ENCODE data around the gene GDF7.

Gene GDF7

DNA sequence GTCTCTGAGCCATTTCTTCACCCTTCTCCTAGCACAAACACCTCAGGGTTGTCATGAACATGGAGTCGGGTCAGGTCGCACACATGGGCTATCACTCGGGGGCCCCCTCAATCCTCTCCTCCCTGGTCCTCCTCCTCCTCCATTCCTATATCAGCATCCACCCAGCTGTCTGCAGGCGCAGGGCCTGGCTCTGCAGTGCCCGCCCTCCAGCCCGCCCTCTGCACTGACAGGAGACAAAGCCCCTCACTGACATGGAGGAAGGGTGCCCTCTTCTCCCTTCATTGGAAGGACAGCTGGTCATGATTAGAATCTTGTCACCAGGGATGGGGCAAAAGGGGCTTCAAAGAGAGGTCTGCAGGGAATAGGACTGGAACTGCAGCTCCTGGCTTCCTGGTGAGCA lies 37.8 kb upstream of the GDF7 start:
- DNase-seq (ENCODE audit: low read depth): no peak

- DNase-seq (ENCODE audit: low read depth): no peak
Measured at GRCh38 chr2:20629581-20630171, 37.3 kb upstream of the GDF7 start.

GRCh38 chr2:20630967-20631366 lies 36.0 kb upstream of the GDF7 start:
- DNase-seq (ENCODE audit: low read depth): no peak

DNA sequence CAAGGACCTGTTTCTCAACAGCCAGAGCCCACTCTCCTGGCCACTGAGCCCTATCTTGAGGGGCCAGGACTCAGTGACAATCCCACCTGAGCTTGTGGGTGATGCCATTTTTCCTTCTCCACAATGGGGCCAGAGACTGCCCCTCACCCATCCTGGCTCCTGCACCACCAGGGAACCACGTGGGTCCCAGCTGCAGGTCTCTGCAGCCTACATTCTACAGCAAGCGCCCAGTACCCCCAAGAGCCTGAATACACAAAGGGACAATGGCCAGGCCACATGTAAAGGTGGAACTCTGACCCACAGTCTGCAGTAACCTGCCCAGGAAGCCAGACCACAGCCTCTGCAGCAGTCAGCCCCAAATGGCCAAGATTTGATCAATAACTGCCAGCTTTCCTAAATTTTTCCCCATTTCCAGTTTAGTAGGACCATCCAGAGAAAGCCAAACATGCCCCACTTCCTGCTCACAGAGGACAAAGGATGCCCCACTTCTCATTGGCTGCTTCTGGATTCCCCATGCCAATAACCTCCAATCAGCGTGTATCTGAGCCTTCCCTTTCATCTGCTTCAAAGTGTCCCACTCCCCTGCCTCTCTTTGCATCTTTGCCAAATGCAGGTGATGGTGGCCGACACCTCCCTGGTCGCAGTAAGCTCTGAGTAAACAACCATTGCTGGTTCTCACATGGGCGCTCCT lies 35.2 kb upstream of the GDF7 start:
- DNase-seq (ENCODE audit: low read depth): no peak

DNA sequence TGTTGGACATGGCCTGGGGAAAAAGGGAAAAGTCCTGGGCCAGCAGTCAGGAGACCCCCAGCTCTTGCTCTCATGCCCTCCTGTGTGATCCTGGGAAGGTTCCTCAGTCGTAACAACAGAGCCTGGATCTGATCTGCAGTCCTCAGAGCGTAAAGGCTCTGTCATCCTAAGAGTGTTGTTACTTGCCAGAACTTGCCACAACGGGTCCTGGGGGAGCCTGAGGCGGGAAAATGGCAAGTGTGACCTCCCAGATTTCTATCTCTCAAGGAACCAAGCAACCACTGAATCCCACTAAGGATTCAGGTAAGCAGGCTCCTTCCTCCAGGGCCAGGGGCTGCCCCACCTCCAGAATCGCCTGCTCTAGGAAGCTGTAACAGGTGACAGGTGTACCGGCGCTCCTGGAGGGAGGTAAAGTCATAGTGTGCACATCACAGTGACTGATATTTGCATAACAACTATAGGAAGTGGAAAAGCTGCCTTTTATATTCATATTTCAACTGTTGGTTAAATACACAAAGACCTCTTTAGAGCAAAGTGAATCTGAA lies 34.4 kb upstream of the GDF7 start:
- no peak for DNase-seq (ENCODE audit: low read depth)

GRCh38 chr2:20633001-20633400 lies 33.9 kb upstream of the GDF7 start:
- no peak for DNase-seq (ENCODE audit: low read depth)

GRCh38 chr2:20633794-20634506 lies 33.0 kb upstream of the GDF7 start:
- no peak for DNase-seq (ENCODE audit: low read depth)

GRCh38 chr2:20634507-20635112 lies 32.3 kb upstream of the GDF7 start:
- DNase-seq (ENCODE audit: low read depth): no peak

- no peak for DNase-seq (ENCODE audit: low read depth)
Measured at GRCh38 chr2:20635113-20635510, 31.8 kb upstream of the GDF7 start.

DNA sequence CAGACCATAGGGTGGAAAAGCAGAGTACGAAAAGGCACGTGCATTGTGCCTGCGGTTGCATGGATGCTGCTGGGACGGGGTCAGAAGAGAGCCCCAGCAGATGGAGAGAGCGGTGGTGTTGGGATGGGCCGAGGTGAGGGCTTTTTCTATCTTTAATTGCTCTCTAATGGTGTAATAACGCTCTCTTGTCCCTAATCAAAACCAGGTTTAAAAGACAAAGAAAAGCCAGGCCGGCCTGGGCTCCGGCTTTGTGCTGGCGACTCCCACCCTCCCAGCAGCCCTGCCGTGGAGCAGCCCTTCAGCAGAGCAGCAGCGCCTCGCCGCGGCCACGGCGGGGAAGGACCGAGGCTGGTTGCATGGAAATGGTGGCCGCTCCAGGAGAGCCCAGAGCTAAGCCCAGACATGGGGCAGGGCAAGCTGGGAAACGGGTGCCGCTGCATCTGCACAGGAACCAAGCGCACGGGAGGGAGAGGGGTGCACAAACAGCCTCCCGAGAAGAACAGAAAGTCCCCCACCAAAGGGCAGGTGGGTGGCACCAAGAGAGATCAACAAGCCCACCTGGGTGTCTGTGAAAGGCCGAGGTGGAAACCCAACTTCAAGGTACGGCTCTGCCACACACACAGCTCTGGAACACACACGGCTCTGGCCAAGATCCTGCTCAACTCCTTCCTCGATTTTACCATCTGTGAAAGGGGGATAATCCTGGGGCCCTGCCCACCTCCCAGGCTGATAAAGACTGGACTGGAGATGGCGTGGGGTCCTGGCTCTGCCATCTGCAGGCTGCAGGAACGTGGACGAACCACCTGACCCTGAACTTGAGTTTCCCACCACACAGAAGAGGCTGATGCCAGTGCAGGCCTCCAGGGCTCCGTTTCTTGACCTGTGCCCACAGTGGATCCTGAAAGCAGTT lies 31.0 kb upstream of the GDF7 start:
- peak; percentile 35 for DNase-seq (ENCODE audit: low read depth)

GRCh38 chr2:20637147-20637546 lies 29.8 kb upstream of the GDF7 start:
- no peak for DNase-seq (ENCODE audit: low read depth)

DNA sequence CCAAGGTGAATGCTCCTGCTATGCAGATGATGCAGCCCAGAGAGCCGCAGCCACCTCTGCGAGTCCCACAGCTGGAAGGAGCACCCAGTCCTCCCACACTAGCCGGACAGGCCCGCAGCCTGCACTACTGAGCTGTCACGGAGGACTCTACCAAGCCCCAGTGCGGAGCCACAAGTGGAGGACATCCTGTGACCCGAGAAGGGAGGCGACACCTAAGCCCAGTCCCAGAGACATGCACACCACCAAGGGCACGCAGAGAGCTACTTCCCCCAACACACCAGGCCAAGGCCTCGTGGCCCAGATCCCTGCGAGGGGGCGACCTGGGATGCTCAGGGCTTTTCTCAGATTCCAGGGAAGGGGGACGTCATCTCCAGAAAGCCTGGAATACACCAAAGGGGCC lies 28.9 kb upstream of the GDF7 start:
- no peak for DNase-seq (ENCODE audit: low read depth)

DNA sequence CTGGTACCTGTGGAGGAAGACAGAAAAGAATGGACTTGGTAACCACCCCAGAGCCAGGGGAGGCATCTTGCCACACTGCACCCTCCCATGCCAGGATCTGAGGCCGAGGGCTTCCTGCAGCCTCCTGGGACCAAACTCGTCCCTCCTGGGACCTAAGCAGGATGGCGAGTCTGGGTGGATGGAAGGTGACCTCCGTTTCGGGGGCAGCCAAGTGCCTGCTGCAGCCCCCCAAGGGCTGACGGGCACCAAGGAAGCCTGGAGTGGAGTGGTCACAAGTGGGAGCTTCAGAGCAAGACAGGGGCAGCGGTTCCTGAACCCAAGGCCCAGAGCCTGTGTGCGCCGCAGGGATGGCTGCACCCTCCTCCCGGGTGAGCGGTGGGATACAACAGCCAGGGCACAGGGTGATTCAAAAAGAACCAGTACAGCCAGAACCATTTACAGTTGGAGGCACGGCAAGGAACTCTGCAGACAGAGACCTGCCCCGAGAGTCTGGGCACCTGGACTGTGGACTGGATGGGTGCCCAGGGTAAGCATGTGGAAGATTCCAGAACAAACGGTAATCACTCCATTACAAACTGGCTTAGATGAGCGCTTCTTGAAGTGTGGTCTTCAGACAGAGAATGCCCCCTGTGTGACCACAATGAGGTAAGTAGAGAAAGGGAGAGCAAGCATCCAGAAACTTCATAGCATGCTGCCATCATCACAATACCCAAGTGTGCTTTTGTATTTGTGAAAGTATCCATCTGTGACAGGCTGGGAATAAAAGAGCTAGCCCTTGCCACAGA lies 28.1 kb upstream of the GDF7 start:
- DNase-seq (ENCODE audit: low read depth): no peak

GRCh38 chr2:20640411-20641122 lies 26.4 kb upstream of the GDF7 start:
- DNase-seq (ENCODE audit: low read depth): no peak

DNA sequence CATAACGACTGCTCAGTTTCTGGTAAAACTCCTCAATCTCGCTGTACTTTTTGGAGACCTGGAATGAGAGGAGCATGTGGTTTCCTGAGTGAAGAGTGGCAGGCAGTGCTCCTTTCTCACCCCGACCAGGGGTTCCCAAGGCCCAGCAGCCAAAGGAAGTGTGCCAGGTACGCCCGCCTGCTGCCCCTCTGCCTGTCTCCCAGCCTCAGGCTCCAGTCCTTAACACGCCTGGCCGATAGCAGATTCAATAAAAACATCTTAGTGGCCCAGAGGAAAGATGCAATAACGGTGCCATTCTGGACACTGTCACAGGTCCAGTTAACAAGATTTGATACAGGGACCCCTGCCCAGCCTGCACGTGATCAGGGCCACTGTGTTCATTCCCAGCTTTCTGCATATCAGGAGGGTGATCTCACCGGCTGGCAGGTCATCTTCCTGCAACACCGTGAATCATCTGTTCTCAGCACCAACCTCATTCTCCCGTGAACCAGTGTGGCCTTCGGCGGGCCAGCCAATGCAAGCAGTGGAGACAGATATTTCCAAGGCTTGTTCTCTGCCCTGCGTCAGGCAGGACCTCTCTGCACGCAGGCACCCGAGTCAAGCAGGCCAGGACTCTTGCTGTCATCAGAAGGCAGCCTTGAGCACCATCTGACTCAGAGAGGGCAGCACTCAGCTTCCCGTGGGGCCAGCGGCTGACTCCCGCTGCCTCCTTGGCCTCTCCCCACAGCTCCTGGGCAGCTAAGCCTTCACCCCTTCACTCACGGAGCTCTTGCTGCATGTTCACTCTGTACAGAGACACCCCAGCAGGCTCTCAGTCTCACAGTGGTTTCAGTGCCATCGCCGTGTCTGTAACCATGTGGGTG lies 25.6 kb upstream of the GDF7 start:
- DNase-seq (ENCODE audit: low read depth): no peak

GRCh38 chr2:20642055-20642971 lies 24.6 kb upstream of the GDF7 start:
- no peak for DNase-seq (ENCODE audit: low read depth)

DNA sequence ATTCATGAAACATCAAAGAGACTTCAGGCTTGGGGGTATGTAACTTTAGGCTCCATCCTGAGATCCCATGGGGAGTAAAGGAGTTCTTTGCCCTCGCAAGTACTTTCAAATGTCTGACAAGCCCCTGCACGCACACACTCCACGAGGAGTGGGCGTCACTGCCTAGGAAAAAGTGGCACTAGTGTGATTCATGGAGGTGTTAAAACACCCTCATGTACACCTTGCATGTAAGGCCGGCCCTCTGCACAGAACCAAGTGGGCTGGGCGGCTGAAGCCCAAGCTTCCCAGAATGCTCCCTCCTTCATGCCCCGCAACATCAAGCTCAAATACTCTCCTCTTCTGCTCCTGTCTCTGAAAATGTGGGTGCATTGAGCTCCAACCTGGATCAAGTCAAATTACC lies 23.9 kb upstream of the GDF7 start:
- no peak for DNase-seq (ENCODE audit: low read depth)

DNA sequence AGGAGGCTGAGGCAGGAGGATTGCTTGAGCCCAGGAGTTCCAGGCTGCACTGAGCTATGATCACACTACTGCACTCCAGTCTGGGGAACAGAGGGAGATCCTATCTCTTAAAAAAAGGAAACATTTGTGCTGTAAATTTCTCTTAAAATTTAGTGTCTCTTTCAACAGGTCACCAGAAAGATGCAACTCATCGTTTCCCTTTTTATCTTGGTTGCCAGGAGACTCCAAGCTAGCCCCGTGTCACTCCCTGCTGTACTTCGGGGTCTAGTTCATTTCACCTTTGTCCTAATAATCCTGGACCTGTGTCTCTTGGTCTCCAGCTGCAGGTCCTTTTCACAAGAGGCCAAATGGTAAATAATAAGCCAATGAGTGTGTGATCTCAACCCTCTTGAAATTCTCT lies 23.1 kb upstream of the GDF7 start:
- DNase-seq (ENCODE audit: low read depth): no peak

Measured in stromal cell of bone marrow (primary cell).